ENCODE data around the gene PFKFB3. TPM values are rescaled to one million over a fixed set of nuclear protein-coding genes. Genes with fewer than 3 reads are reported as not detected.

The PFKFB3 gene
- polyA plus RNA-seq, 3 donors, result 12.2 to 101 (median 15.8) TPM

DNA sequence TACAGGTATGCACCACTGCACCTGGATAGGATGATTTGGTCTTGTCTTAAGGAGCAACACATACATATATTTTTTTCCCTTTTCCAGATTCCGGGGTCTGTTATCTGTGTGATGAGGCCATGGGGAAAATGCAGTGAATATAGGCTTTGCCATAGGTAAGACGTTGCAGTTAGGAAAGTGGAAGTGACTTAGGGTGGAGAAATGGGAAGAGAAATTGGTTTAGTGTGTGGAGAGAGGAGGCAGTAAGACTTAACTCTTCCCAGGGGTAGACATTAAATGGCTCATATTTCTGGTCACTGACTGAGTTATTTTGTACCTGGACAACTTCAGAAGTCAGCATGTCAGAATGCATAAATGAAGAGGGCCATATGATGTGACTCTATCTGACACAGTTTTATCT, 66.7 kb downstream of the PFKFB3 start:
- peaks cover 0 to 10% (median 7%) of the 10 kb centered on the region in 3 donors for H3K27me3 Mint-ChIP-seq (ENCODE audit: low read depth in 3 of 3)
- TF ChIP-seq CTCF (IDR thresholded peaks at IDR 0.05), result no peak
- H3K27ac Mint-ChIP-seq, result peak overlapping the region; percentile 34 to 100 (median 81)
- H3K36me3 ChIP-seq (replicated peaks in 1 of 2; ENCODE audit: control insufficient read depth in 1 of 2, insufficient read depth in 2 of 2, low read length in 2 of 2), result no peaks in the 10 kb centered on the region
- no peaks in the 10 kb centered on the region for H3K9me3 ChIP-seq (replicated peaks in 1 of 2; ENCODE audit: control insufficient read depth in 1 of 2, insufficient read depth in 1 of 2, low read length in 2 of 2)
- no peak overlapping the region for H3K9ac ChIP-seq (ENCODE audit: insufficient read depth, low read length, poor library complexity, severe bottlenecking)
- peaks cover 0 to 14% of the 10 kb centered on the region in 2 donors for H3K36me3 Mint-ChIP-seq
- H3K9me3 Mint-ChIP-seq, result no peaks in the 10 kb centered on the region
- no peak overlapping the region for H3K4me3 Mint-ChIP-seq
- WGBS (ENCODE audit: insufficient coverage), result 0% methylated on average over 1 of the region's 2 CpGs
- peak overlapping the region in 1 of 2 donors; percentile 57 for H3K27ac ChIP-seq (ENCODE audit: low read depth in 1 of 2, low read length in 2 of 2)
- H3K4me1 ChIP-seq (ENCODE audit: control insufficient read depth in 1 of 2, insufficient read depth in 2 of 2, low read length in 2 of 2), result peaks cover 43 to 46% of the 10 kb centered on the region in 2 donors
- intact Hi-C loops (cut with micrococcal nuclease), result loop anchor here in 1 of 2 donors (5.0 to 10.0 kb wide), 2 partner anchors 33 to 75 kb away; no protein-coding TSS in a partner anchor
- no peak overlapping the region for H2AFZ ChIP-seq (ENCODE audit: insufficient read depth, low read depth, low read length, poor library complexity, severe bottlenecking)
- no peaks in the 10 kb centered on the region for H3K79me2 ChIP-seq (ENCODE audit: insufficient read depth, low read length)
- no peak overlapping the region for H3K4me2 ChIP-seq (replicated peaks; ENCODE audit: extremely low read depth, low read length, poor library complexity, severe bottlenecking)
- H4K20me1 ChIP-seq (ENCODE audit: insufficient read depth, low read length), result no peaks in the 10 kb centered on the region
- peak in 2 of 3 donors; percentile 39 to 44 for DNase-seq
- no peaks in the 10 kb centered on the region for H3K27me3 ChIP-seq (ENCODE audit: control insufficient read depth in 2 of 2, insufficient read depth in 2 of 2, low read length in 2 of 2)
- peaks cover 52% of the 10 kb centered on the region for H3K4me1 Mint-ChIP-seq
- no peak overlapping the region for H3K4me3 ChIP-seq (replicated peaks in 1 of 3; ENCODE audit: low read depth in 2 of 3, low read length in 3 of 3)

GRCh38 chr10:6269953-6270867, 67.5 kb downstream of the PFKFB3 start:
- Histone ChIP-seq H3K36me3 (replicated peaks in 1 of 2; ENCODE audit: control insufficient read depth in 1 of 2, insufficient read depth in 2 of 2, low read length in 2 of 2) (no peaks in the 10 kb centered on the region), H3K9ac (ENCODE audit: insufficient read depth, low read length, poor library complexity, severe bottlenecking) (no peak overlapping the region), H3K27me3 (ENCODE audit: control insufficient read depth in 2 of 2, insufficient read depth in 2 of 2, low read length in 2 of 2) (no peaks in the 10 kb centered on the region), H3K9me3 (replicated peaks in 1 of 2; ENCODE audit: control insufficient read depth in 1 of 2, insufficient read depth in 1 of 2, low read length in 2 of 2) (no peaks in the 10 kb centered on the region), H3K4me3 (replicated peaks in 1 of 3; ENCODE audit: low read depth in 2 of 3, low read length in 3 of 3) (no peak overlapping the region), H3K27ac (ENCODE audit: low read depth in 1 of 2, low read length in 2 of 2) (peak overlapping the region in 1 of 2 donors; percentile 57), H3K79me2 (ENCODE audit: insufficient read depth, low read length) (no peaks in the 10 kb centered on the region), H3K4me2 (replicated peaks; ENCODE audit: extremely low read depth, low read length, poor library complexity, severe bottlenecking) (no peak overlapping the region), H2AFZ (ENCODE audit: insufficient read depth, low read depth, low read length, poor library complexity, severe bottlenecking) (no peak overlapping the region), H4K20me1 (ENCODE audit: insufficient read depth, low read length) (no peaks in the 10 kb centered on the region), H3K4me1 (ENCODE audit: control insufficient read depth in 1 of 2, insufficient read depth in 2 of 2, low read length in 2 of 2) (peaks cover 51 to 54% of the 10 kb centered on the region in 2 donors)
- peak; percentile 60 to 86 (median 82) for DNase-seq
- Mint-ChIP-seq H3K27ac (peak overlapping the region in 6 of 7 donors; percentile 77 to 100 (median 88)), H3K4me3 (no peak overlapping the region), H3K36me3 (peaks cover 0 to 16% of the 10 kb centered on the region in 2 donors), H3K27me3 (ENCODE audit: low read depth in 3 of 3) (peaks cover 0 to 10% (median 7%) of the 10 kb centered on the region in 3 donors), H3K4me1 (peaks cover 60% of the 10 kb centered on the region), H3K9me3 (no peaks in the 10 kb centered on the region)
- WGBS (ENCODE audit: insufficient coverage), result 67% methylated on average over 9 of the region's 20 CpGs
- TF ChIP-seq CTCF (IDR thresholded peaks at IDR 0.05), result no peak
- intact Hi-C loops (cut with micrococcal nuclease), result loop anchor here in 1 of 2 donors (5.0 to 10.0 kb wide), 4 partner anchors 32 to 915 kb away; no protein-coding TSS in a partner anchor
